HEK293T (cell line): ENCODE data around the gene SLC36A3.

ENCODE experiments used
- ELF4 ChIP-seq: fragments of 450-650 bp; IDR thresholded peaks from 2 replicates; pipeline ENCODE4 v1.6.1; 2017; ENCODE audit warnings: antibody characterized with exemption
- FOXA1 ChIP-seq: fragments of 450-650 bp; IDR thresholded peaks from 2 replicates; pipeline ENCODE4 v1.6.1; 2016; ENCODE audit warnings: mild to moderate bottlenecking
- FOXK2 ChIP-seq: fragments of 450-650 bp; IDR thresholded peaks from 2 replicates; pipeline ENCODE4 v1.6.1; 2016; ENCODE audit warnings: mild to moderate bottlenecking
- HDGF ChIP-seq: fragments of 450-650 bp; IDR thresholded peaks from 2 replicates; pipeline ENCODE4 v1.6.1; 2017; ENCODE audit warnings: antibody characterized with exemption, borderline replicate concordance
- NFRKB ChIP-seq: fragments of 450-650 bp; IDR thresholded peaks from 2 replicates; pipeline ENCODE4 v1.6.1; 2016; ENCODE audit warnings: mild to moderate bottlenecking, moderate library complexity
- PKNOX1 ChIP-seq: fragments of 450-650 bp; IDR thresholded peaks from 2 replicates; pipeline ENCODE4 v1.6.1; 2016
- SP1 ChIP-seq: fragments of 450-650 bp; IDR thresholded peaks from 2 replicates; pipeline ENCODE4 v1.6.1; 2017

- TF ChIP-seq FOXA1 (no peak), ELF4 (no peak), PKNOX1 (no peak), FOXK2 (no peak), SP1 (no peak), HDGF (no peak), NFRKB (no peak)
Observed at GRCh38 chr5:151345187-151345807, 41.7 kb upstream of the SLC36A3 start.
